Activated CD8-positive, alpha-beta T cell treated with anti-CD3 and anti-CD28 coated beads for 36 hours (primary cell): ENCODE data around the gene HS6ST1. TPM values are rescaled to one million over a fixed set of nuclear protein-coding genes. Genes with fewer than 3 reads are reported as not detected.

Experiments
- ATAC-seq: fragments of 200-7000 bp; cut with Tn5 transposase; one replicate; pipeline ENCODE4 v1.10.0; 2021; ENCODE audit warnings: mild to moderate bottlenecking, moderate library complexity
- CTCF ChIA-PET: fragments of 350-600 bp; sonication (Branson Sonifier 250); formaldehyde crosslinking; loops from one replicate; lab custom pipeline; 2021; ENCODE audit warnings: antibody characterized with exemption; lab: Charles Lee
- POLR2A ChIA-PET: fragments of 350-600 bp; sonication (Branson Sonifier 250); formaldehyde crosslinking; loops from one replicate; lab custom pipeline; 2021; ENCODE audit warnings: antibody characterized with exemption; lab: Charles Lee
- DNase-seq: peaks from one replicate; pipeline ENCODE4 v3.0.0-alpha.2; 2020
- H3K27ac Mint-ChIP-seq: one replicate; pipeline ENCODE4 v1.8.0; 2021; ENCODE audit warnings: mild to moderate bottlenecking, mixed read lengths
- H3K27me3 Mint-ChIP-seq: one replicate; pipeline ENCODE4 v1.8.0; 2021; ENCODE audit warnings: mixed read lengths
- H3K36me3 Mint-ChIP-seq: one replicate; pipeline ENCODE4 v1.8.0; 2021; ENCODE audit warnings: low read depth, mixed read lengths
- H3K4me1 Mint-ChIP-seq: one replicate; pipeline ENCODE4 v1.8.0; 2021; ENCODE audit warnings: low read depth, mixed read lengths
- H3K4me3 Mint-ChIP-seq: one replicate; pipeline ENCODE4 v1.8.0; 2021; ENCODE audit warnings: mild to moderate bottlenecking, moderate library complexity, mixed read lengths
- H3K9me3 Mint-ChIP-seq: one replicate; pipeline ENCODE4 v1.8.0; 2021; ENCODE audit warnings: mixed read lengths
- intact Hi-C: fragments of 100-400 bp; cut with micrococcal nuclease; formaldehyde crosslinking; loops from one replicate; pipeline ENCODE4 v1.10.0; 2022
- total RNA-seq, 2 experiments: library from RNA; stranded (reverse); gene quantifications; one replicate each; pipeline ENCODE4 v1.2.3, GENCODE V29; 2021
- TF ChIP-seq, protein P1 (sequence below): fragments of 200-600 bp; IDR thresholded peaks from one replicate; pipeline ENCODE4 v1.8.0; 2022; ENCODE audit warnings: antibody characterized with exemption, mild to moderate bottlenecking

Gene HS6ST1
- total RNA-seq, 2 experiments from 2014 or later: 12.5 to 13.0 TPM

DNA sequence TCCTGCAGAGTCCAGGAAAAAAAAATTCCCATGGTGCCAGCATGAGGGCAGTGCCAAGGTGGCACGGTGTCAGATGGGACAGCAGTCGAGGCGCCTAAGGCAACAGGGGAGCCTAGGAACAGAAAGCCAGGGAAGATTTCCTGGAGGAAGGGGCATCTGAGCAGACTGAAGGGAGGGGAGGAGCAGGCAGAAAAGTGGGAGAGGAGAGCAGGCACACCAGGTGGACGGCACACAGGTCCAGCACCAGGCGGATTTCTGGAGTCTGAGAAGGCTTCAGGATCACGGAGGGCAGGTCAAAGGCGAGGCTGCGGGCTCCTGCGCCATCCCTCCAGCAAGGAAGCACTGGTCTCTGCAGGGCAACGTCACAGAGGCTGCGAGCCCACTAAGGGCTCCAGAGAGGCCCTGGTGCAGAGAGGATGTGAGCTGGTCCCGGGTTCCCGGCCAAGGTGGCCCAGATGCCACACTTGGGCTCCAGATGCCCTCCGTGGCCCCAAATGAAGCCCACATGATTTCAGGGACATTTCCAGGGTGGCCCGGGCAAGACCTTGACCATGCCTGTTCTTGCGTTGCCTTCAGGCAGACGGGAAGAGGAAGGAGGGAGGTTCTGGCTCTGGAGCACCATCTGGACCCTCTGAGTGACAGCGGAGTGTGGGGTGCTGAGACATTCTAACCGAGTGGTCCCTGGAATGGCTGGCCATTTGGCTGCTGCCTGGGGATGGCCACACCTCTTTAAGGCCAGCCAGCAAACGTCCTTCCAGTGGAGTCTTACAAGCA lies 4.1 kb downstream of the HS6ST1 start:
- Mint-ChIP-seq H3K4me1 (peaks cover 41% of the 10 kb centered on the region), H3K27ac (no peak overlapping the region), H3K9me3 (no peaks in the 10 kb centered on the region), H3K4me3 (no peak overlapping the region), H3K36me3 (peaks cover 10% of the 10 kb centered on the region), H3K27me3 (no peaks in the 10 kb centered on the region)
- intact Hi-C loops: no loop called here
- TF ChIP-seq, protein P1, sequence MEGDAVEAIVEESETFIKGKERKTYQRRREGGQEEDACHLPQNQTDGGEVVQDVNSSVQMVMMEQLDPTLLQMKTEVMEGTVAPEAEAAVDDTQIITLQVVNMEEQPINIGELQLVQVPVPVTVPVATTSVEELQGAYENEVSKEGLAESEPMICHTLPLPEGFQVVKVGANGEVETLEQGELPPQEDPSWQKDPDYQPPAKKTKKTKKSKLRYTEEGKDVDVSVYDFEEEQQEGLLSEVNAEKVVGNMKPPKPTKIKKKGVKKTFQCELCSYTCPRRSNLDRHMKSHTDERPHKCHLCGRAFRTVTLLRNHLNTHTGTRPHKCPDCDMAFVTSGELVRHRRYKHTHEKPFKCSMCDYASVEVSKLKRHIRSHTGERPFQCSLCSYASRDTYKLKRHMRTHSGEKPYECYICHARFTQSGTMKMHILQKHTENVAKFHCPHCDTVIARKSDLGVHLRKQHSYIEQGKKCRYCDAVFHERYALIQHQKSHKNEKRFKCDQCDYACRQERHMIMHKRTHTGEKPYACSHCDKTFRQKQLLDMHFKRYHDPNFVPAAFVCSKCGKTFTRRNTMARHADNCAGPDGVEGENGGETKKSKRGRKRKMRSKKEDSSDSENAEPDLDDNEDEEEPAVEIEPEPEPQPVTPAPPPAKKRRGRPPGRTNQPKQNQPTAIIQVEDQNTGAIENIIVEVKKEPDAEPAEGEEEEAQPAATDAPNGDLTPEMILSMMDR: no peak
- ChIA-PET POLR2A (no interaction called here), CTCF (no interaction called here)
- ATAC-seq: no peak
- no peak for DNase-seq

DNA sequence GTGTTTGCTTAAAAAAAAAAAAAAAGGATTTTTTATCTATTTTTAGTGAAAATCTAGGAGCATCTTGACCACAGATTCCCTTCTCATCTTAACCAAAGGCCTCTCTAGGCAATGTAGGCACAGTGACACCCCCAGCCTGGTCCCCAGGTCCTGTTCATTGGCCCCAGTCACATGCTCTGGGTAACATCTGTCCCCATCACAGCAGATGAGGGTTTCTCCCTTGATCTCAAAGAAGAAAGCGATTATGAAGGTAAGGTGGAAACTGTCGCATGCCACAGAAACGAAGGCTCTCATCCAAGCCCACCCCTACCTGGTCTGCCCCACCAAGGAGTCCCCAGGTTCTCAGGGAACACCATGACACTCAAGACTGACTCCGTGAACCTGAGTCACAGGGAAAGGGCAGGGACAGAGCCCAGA lies 4.7 kb downstream of the HS6ST1 start:
- DNase-seq (peak; percentile 15), ATAC-seq (no peak)
- ChIA-PET CTCF (no interaction called here), POLR2A (no interaction called here)
- Mint-ChIP-seq H3K4me3 (no peak overlapping the region), H3K36me3 (peaks cover 10% of the 10 kb centered on the region), H3K27ac (no peak overlapping the region), H3K27me3 (no peaks in the 10 kb centered on the region), H3K4me1 (peaks cover 41% of the 10 kb centered on the region), H3K9me3 (no peaks in the 10 kb centered on the region)
- TF ChIP-seq, protein P1: peak; percentile 3
- intact Hi-C loops: no loop called here

DNA sequence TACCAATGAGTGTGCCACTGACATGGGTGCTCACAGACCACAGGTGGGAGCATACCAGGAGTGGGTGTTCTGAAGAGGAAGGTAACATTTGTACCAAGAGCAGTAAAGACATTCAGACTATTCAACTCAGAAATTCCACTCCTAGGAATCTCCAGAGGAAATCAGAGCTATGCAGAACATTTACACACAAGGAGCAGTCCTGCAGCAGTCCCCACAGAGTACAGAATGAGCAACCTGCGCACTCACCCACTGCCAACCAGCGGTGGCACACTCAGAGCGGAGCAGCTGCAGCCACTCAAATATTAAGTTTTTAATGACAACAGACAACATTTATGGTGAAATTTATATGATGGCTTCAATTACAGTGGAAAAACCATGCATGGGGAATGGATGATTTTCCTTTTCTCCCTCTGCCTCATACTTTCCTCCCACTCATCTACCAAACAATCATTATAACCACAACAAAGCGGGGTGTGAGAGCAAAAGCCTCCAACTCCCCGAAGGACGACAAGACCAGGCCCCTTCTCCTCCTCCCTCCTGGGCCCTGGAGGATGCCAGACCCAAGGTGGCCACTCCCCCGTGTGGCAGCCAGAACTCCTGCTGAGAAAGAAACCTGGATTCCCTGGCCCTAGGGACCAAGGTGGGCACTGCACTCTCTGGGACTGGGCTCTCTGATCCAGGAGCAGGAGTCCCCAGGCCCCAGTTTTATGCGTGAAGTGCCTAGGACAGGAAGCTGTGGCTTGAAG lies 5.4 kb downstream of the HS6ST1 start:
- H3K27ac Mint-ChIP-seq: peak overlapping the region; percentile 5
- no peaks in the 10 kb centered on the region for H3K9me3 Mint-ChIP-seq
- no peak for DNase-seq
- H3K4me3 Mint-ChIP-seq: no peak overlapping the region
- ChIA-PET CTCF (no interaction called here), POLR2A (no interaction called here)
- TF ChIP-seq, protein P1: no peak
- peaks cover 41% of the 10 kb centered on the region for H3K4me1 Mint-ChIP-seq
- no peaks in the 10 kb centered on the region for H3K27me3 Mint-ChIP-seq
- H3K36me3 Mint-ChIP-seq: peaks cover 10% of the 10 kb centered on the region
- no peak for ATAC-seq
- intact Hi-C loops: no loop called here

DNA sequence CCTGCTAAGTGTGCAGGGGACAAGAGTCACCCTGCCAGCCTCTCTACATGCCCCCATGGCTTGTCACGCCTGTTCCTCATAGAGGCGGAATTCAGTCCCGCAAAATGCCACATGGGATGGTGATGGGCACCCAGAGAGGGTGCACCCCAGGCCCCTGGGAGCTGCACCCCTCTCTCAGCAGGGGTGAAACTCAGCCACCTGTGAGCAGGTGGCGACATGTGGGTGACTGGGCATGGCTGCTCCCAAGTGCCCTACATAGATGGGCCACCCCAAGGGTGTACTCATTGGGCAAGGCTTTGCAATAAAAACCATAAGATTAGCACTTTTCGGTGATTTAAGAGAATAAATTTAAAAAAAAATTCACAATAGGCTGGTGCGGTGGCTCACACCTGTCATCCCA lies 6.3 kb downstream of the HS6ST1 start:
- ChIA-PET POLR2A (no interaction called here), CTCF (no interaction called here)
- no peak overlapping the region for H3K4me3 Mint-ChIP-seq
- peaks cover 41% of the 10 kb centered on the region for H3K4me1 Mint-ChIP-seq
- DNase-seq (no peak), ATAC-seq (no peak)
- TF ChIP-seq, protein P1: no peak
- no peak overlapping the region for H3K27ac Mint-ChIP-seq
- no peaks in the 10 kb centered on the region for H3K9me3 Mint-ChIP-seq
- H3K27me3 Mint-ChIP-seq: no peaks in the 10 kb centered on the region
- peaks cover 10% of the 10 kb centered on the region for H3K36me3 Mint-ChIP-seq
- intact Hi-C loops: no loop called here

DNA sequence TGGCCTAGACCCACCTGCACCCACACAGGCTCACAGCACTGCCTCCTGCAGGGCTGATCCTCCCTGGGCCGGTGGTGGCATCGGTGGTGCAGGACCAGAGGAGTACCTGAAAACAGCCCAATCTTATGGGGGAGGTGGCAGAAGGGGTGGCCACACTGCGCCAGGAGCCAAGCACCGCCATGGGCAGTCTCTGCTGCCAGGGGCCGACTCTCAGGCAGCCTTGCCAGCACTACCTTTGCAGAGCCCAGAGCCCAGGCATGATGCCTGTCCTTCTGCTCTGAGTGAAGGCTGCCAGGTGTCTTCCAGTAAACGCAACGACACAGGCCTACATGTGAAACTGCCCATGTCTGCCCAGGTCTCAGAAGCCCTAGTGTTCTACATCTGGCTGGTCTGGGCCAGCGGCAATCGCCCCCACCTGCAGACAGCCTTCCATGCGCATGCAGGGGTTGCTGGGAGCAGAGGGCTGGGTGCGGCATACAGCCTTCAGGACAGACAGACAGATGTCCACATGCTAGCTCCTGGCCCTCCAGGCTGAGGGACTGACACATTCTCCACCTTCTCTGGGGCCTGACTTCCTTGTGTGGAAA lies 6.8 kb downstream of the HS6ST1 start:
- H3K27ac Mint-ChIP-seq: no peak overlapping the region
- H3K4me3 Mint-ChIP-seq: no peak overlapping the region
- peaks cover 10% of the 10 kb centered on the region for H3K36me3 Mint-ChIP-seq
- no peaks in the 10 kb centered on the region for H3K27me3 Mint-ChIP-seq
- DNase-seq (no peak), ATAC-seq (no peak)
- no peaks in the 10 kb centered on the region for H3K9me3 Mint-ChIP-seq
- ChIA-PET POLR2A (no interaction called here), CTCF (no interaction called here)
- H3K4me1 Mint-ChIP-seq: peaks cover 41% of the 10 kb centered on the region
- TF ChIP-seq, protein P1: no peak
- intact Hi-C loops: no loop called here
